GM21390 (cell line): ENCODE measurements around the gene PRKACB.

ENCODE experiments used
- ATAC-seq: cut with Tn5 transposase; IDR thresholded peaks from one replicate; pipeline ENCODE4 v1.9.1; 2021; ENCODE audit not compliant: unreplicated experiment

Gene PRKACB

GRCh38 chr1:84143796-84144565 is at the start of gene PRKACB:
PRKACB (plus strand) TSS chr1:84144271; CDS start chr1:84144362, 91 bp downstream.
- ATAC-seq = peak; percentile 90

- no peak for ATAC-seq
These were observed 48.8 kb upstream of the PRKACB start for GRCh38 chr1:84095308-84095707.

GRCh38 chr1:84096176-84096575 is 47.9 kb upstream of the PRKACB start:
- no peak for ATAC-seq

- ATAC-seq = no peak
These were observed 42.9 kb upstream of the PRKACB start for GRCh38 chr1:84101204-84101603.

GRCh38 chr1:84103197-84103992 is 40.7 kb upstream of the PRKACB start:
- ATAC-seq = peak; percentile 84

GRCh38 chr1:84107538-84107937 is 36.5 kb upstream of the PRKACB start:
- peak; percentile 59 for ATAC-seq

- ATAC-seq = no peak
These were observed 36.1 kb upstream of the PRKACB start for GRCh38 chr1:84107955-84108354.

GRCh38 chr1:84108900-84109578 is 35.0 kb upstream of the PRKACB start:
- ATAC-seq = no peak

- no peak for ATAC-seq
These were observed 33.4 kb upstream of the PRKACB start for GRCh38 chr1:84110629-84111028.

GRCh38 chr1:84116558-84116957 is 27.5 kb upstream of the PRKACB start:
- no peak for ATAC-seq

- ATAC-seq = no peak
These were observed 26.2 kb upstream of the PRKACB start for GRCh38 chr1:84117868-84118267.

GRCh38 chr1:84121360-84121759 is 22.7 kb upstream of the PRKACB start:
- no peak for ATAC-seq

- peak; percentile 76 for ATAC-seq
These were observed 21.2 kb upstream of the PRKACB start for GRCh38 chr1:84122780-84123382.

- ATAC-seq = no peak
These were observed 10.6 kb upstream of the PRKACB start for GRCh38 chr1:84133479-84133878.

- no peak for ATAC-seq
These were observed 8.7 kb upstream of the PRKACB start for GRCh38 chr1:84135341-84135740.

- no peak for ATAC-seq
These were observed 2.7 kb upstream of the PRKACB start for GRCh38 chr1:84141182-84142003.

GRCh38 chr1:84145068-84145467 is 997 bp downstream of the PRKACB start:
- ATAC-seq = no peak

- no peak for ATAC-seq
These were observed 2.5 kb downstream of the PRKACB start for GRCh38 chr1:84146411-84147032.

GRCh38 chr1:84148758-84149157 is 4.7 kb downstream of the PRKACB start:
- no peak for ATAC-seq

GRCh38 chr1:84152649-84153056 is 8.6 kb downstream of the PRKACB start:
- ATAC-seq = peak; percentile 88
